H9 (cell line): ENCODE results near the gene DCXR. TPM values are rescaled to one million over a fixed set of nuclear protein-coding genes. Genes with fewer than 3 reads are reported as not detected.

Source experiments
- DNase-seq: peaks from one replicate; pipeline ENCODE4 v3.0.0-alpha.2; 2017
- H2AFZ ChIP-seq: one replicate; pipeline ENCODE4 v1.6.1; 2013; ENCODE audit warnings: mild to moderate bottlenecking, low read length, control low read depth, moderate library complexity
- H2AK5ac ChIP-seq: 2 replicates; pipeline ENCODE4 v1.6.1; 2013; ENCODE audit warnings: low read length, control low read depth, mixed read lengths; ENCODE audit not compliant: insufficient read length
- H2BK120ac ChIP-seq: one replicate; pipeline ENCODE4 v1.6.1; 2013; ENCODE audit warnings: low read depth, mild to moderate bottlenecking, low read length, control low read depth, inconsistent platforms; ENCODE audit not compliant: poor library complexity, severe bottlenecking
- H2BK12ac ChIP-seq: 2 replicates; pipeline ENCODE4 v1.6.1; 2013; ENCODE audit warnings: low read length, control low read depth, mixed read lengths, low read depth; ENCODE audit not compliant: insufficient read length
- H2BK15ac ChIP-seq: 2 replicates; pipeline ENCODE4 v1.6.1; 2013; ENCODE audit warnings: low read depth, low read length, control low read depth
- H2BK20ac ChIP-seq: one replicate; pipeline ENCODE4 v1.6.1; 2013; ENCODE audit warnings: low read depth, mild to moderate bottlenecking, low read length, control low read depth, inconsistent platforms; ENCODE audit not compliant: poor library complexity, severe bottlenecking
- H2BK5ac ChIP-seq: 2 replicates; pipeline ENCODE4 v1.6.1; 2013; ENCODE audit warnings: low read length, control low read depth, mixed read lengths; ENCODE audit not compliant: insufficient read length
- H3K14ac ChIP-seq: 2 replicates; pipeline ENCODE4 v1.6.1; 2013; ENCODE audit warnings: low read length, control low read depth; ENCODE audit not compliant: insufficient read depth
- H3K18ac ChIP-seq: 2 replicates; pipeline ENCODE4 v1.6.1; 2013; ENCODE audit warnings: low read depth, mild to moderate bottlenecking, mixed read lengths, low read length, control low read depth; ENCODE audit not compliant: insufficient read length
- H3K23ac ChIP-seq: 2 replicates; pipeline ENCODE4 v1.6.1; 2013; ENCODE audit warnings: low read length, control low read depth, mixed read lengths, low read depth; ENCODE audit not compliant: insufficient read length
- H3K23me2 ChIP-seq: 2 replicates; pipeline ENCODE4 v1.6.1; 2013; ENCODE audit warnings: low read depth, mild to moderate bottlenecking, mixed read lengths, low read length, control low read depth; ENCODE audit not compliant: insufficient read length, poor library complexity, severe bottlenecking
- H3K27ac ChIP-seq: 2 replicates; pipeline ENCODE4 v1.5.1; 2013; ENCODE audit warnings: low read length, control low read depth, mixed read lengths, low read depth; ENCODE audit not compliant: insufficient read length
- H3K27me3 ChIP-seq: 2 replicates; pipeline ENCODE4 v1.6.1; 2013; ENCODE audit warnings: low read length, control low read depth, inconsistent platforms; ENCODE audit not compliant: insufficient read depth
- H3K4ac ChIP-seq: 2 replicates; pipeline ENCODE4 v1.6.1; 2013; ENCODE audit warnings: low read depth, mild to moderate bottlenecking, control low read depth, inconsistent platforms, low read length, moderate library complexity
- H3K4me1 ChIP-seq: 2 replicates; pipeline ENCODE4 v1.6.1; 2013; ENCODE audit warnings: low read length, control low read depth, inconsistent platforms; ENCODE audit not compliant: insufficient read depth
- H3K4me2 ChIP-seq: 2 replicates; pipeline ENCODE4 v1.6.1; 2013; ENCODE audit warnings: low read length, control low read depth, mixed read lengths; ENCODE audit not compliant: insufficient read length, insufficient read depth
- H3K56ac ChIP-seq: 2 replicates; pipeline ENCODE4 v1.6.1; 2013; ENCODE audit warnings: low read depth, mild to moderate bottlenecking, mixed read lengths, low read length, control low read depth; ENCODE audit not compliant: insufficient read length
- H3K79me1 ChIP-seq: 2 replicates; pipeline ENCODE4 v1.6.1; 2013; ENCODE audit warnings: low read depth, mild to moderate bottlenecking, moderate library complexity, low read length, control low read depth, inconsistent platforms; ENCODE audit not compliant: insufficient read depth, poor library complexity, severe bottlenecking
- H3K79me2 ChIP-seq: 2 replicates; pipeline ENCODE4 v1.6.1; 2013; ENCODE audit warnings: low read length, control low read depth, inconsistent platforms; ENCODE audit not compliant: insufficient read depth
- H3K9ac ChIP-seq: 2 replicates; pipeline ENCODE4 v1.6.1; 2013; ENCODE audit warnings: low read length, control low read depth, mixed read lengths; ENCODE audit not compliant: insufficient read length; ENCODE audit errors: extremely low read depth
- H3K9me3 ChIP-seq: one replicate; pipeline ENCODE4 v1.6.1; 2013; ENCODE audit warnings: low read depth, low read length, inconsistent platforms; ENCODE audit not compliant: control insufficient read depth
- H3T11ph ChIP-seq: one replicate; pipeline ENCODE4 v1.6.1; 2013; ENCODE audit warnings: mild to moderate bottlenecking, low read length, control low read depth, inconsistent platforms
- H4K20me1 ChIP-seq: one replicate; pipeline ENCODE4 v1.6.1; 2013; ENCODE audit not compliant: control insufficient read depth, insufficient read length, insufficient read depth
- H4K5ac ChIP-seq: 2 replicates; pipeline ENCODE4 v1.6.1; 2013; ENCODE audit warnings: low read depth, mild to moderate bottlenecking, mixed read lengths, low read length, control low read depth; ENCODE audit not compliant: insufficient read length
- H4K8ac ChIP-seq: replicated peaks from 2 replicates; pipeline ENCODE4 v1.6.1; 2013; ENCODE audit warnings: low read length, control low read depth, mixed read lengths, low read depth; ENCODE audit not compliant: insufficient read length
- H4K91ac ChIP-seq: 2 replicates; pipeline ENCODE4 v1.6.1; 2013; ENCODE audit warnings: low read depth, mild to moderate bottlenecking, moderate library complexity, mixed read lengths, low read length, control low read depth; ENCODE audit not compliant: insufficient read length
- H3K27ac Mint-ChIP-seq, 3 experiments: 2 replicates in 2 of 3; 3 replicates in 1 of 3; pipeline ENCODE4 v1.8.0; 2020 to 2021; ENCODE audit warnings: mixed read lengths in 3 of 3, mild to moderate bottlenecking in 1 of 3, moderate library complexity in 1 of 3
- H3K27me3 Mint-ChIP-seq: 2 replicates; pipeline ENCODE4 v1.8.0; 2021; ENCODE audit warnings: low read depth, mild to moderate bottlenecking, moderate library complexity, mixed read lengths
- H3K36me3 Mint-ChIP-seq, 3 experiments: 2 replicates in 2 of 3; 3 replicates in 1 of 3; pipeline ENCODE4 v1.8.0; 2020 to 2021; ENCODE audit warnings: low read depth in 3 of 3, mixed read lengths in 3 of 3; ENCODE audit not compliant: insufficient read depth in 1 of 3
- H3K4me1 Mint-ChIP-seq, 2 experiments: 2 replicates each; pipeline ENCODE4 v1.8.0; 2020; ENCODE audit warnings: mixed read lengths in 2 of 2
- H3K4me3 Mint-ChIP-seq, 2 experiments: 2 replicates in 1 of 2; 3 replicates in 1 of 2; pipeline ENCODE4 v1.8.0; 2020 to 2021; ENCODE audit warnings: mild to moderate bottlenecking in 2 of 2, mixed read lengths in 2 of 2, moderate library complexity in 1 of 2
- H3K9me3 Mint-ChIP-seq, 2 experiments: 2 replicates in 1 of 2; 3 replicates in 1 of 2; pipeline ENCODE4 v1.8.0; 2020; ENCODE audit warnings: mild to moderate bottlenecking in 2 of 2, mixed read lengths in 2 of 2, moderate library complexity in 1 of 2
- WGBS: extraction: QIAGEN DNeasy Blood & Tissue Kit; methylation state at CpG from one replicate; pipeline ENCODE4 v1.1.7; 2013; ENCODE audit warnings: missing lambda C conversion rate, low lambda C conversion rate, mixed read lengths; ENCODE audit not compliant: insufficient read length; ENCODE audit errors: extremely low coverage; 5-methylcytosine and 5-hydroxymethylcytosine counted together
- total RNA-seq: library from RNA; stranded (reverse); gene quantifications from 2 replicates; pipeline ENCODE4 v1.2.1, GENCODE V29; 2021
- TF ChIP-seq, protein P1 (sequence below): fragments of 200-600 bp; sonication (generic); conservative IDR thresholded peaks from 3 replicates; pipeline ENCODE4 v1.8.0; 2021; ENCODE audit warnings: antibody characterized with exemption, mild to moderate bottlenecking

Gene DCXR
- total RNA-seq, 1 experiment from 2014 or later, result 93.6 TPM

DNA sequence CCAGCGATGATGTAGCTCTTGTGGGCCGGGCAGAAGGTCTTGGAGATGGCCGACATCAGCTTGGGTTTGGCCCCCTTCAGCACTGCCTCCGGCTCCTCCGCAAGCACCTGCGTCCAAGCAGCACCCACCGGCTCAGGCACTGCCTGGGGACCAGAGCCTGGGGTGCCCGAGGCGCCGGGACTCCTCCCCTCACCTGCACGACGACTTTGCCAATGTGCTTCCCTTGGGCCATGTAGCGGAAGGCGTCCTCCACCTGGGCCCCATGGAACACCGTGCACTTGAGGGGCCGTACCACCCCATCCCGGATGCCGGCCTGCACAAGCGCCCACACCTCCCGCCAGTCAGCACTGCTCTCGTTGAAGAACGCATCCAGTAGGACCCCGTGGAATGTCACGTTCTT is 45.5 kb upstream of the DCXR start:
- Histone ChIP-seq H4K8ac (no peak overlapping the region), H4K5ac (no peak overlapping the region), H3K9ac (no peak overlapping the region), H2BK5ac (no peak overlapping the region), H2AK5ac (no peak overlapping the region), H4K91ac (no peak overlapping the region), H3K23me2 (no peaks in the 10 kb centered on the region), H3K27ac (no peak overlapping the region), H3K18ac (no peak overlapping the region), H3K4ac (no peak overlapping the region), H3K4me1 (no peaks in the 10 kb centered on the region), H2AFZ (no peak overlapping the region), H3K14ac (no peak overlapping the region), H2BK15ac (no peak overlapping the region), H2BK12ac (no peak overlapping the region), H3K23ac (no peak overlapping the region), H3K79me2 (no peaks in the 10 kb centered on the region), H3K4me2 (no peak overlapping the region), H4K20me1 (no peaks in the 10 kb centered on the region), H3T11ph (no peak overlapping the region), H3K56ac (no peak overlapping the region), H2BK20ac (no peak overlapping the region), H3K79me1 (no peaks in the 10 kb centered on the region), H3K27me3 (no peaks in the 10 kb centered on the region), H2BK120ac (no peak overlapping the region), H3K9me3 (no peaks in the 10 kb centered on the region)
- H3K27me3 Mint-ChIP-seq, result no peaks in the 10 kb centered on the region
- no peak overlapping the region for H3K4me3 Mint-ChIP-seq
- H3K27ac Mint-ChIP-seq, result no peak overlapping the region
- WGBS, result no CpG with 5 or more reads among the region's 24 CpGs
- no peak for DNase-seq
- H3K9me3 Mint-ChIP-seq, result no peaks in the 10 kb centered on the region
- TF ChIP-seq, protein P1, sequence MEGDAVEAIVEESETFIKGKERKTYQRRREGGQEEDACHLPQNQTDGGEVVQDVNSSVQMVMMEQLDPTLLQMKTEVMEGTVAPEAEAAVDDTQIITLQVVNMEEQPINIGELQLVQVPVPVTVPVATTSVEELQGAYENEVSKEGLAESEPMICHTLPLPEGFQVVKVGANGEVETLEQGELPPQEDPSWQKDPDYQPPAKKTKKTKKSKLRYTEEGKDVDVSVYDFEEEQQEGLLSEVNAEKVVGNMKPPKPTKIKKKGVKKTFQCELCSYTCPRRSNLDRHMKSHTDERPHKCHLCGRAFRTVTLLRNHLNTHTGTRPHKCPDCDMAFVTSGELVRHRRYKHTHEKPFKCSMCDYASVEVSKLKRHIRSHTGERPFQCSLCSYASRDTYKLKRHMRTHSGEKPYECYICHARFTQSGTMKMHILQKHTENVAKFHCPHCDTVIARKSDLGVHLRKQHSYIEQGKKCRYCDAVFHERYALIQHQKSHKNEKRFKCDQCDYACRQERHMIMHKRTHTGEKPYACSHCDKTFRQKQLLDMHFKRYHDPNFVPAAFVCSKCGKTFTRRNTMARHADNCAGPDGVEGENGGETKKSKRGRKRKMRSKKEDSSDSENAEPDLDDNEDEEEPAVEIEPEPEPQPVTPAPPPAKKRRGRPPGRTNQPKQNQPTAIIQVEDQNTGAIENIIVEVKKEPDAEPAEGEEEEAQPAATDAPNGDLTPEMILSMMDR, result no peak
- H3K36me3 Mint-ChIP-seq, result peaks cover 24 to 78% (median 66%) of the 10 kb centered on the region in 3 experiments; a peak in 6 of 7 replicates
- H3K4me1 Mint-ChIP-seq, result no peaks in the 10 kb centered on the region; a peak in 1 of 4 replicates
